ENCODE measurements around the gene UGT1A4.

DNA sequence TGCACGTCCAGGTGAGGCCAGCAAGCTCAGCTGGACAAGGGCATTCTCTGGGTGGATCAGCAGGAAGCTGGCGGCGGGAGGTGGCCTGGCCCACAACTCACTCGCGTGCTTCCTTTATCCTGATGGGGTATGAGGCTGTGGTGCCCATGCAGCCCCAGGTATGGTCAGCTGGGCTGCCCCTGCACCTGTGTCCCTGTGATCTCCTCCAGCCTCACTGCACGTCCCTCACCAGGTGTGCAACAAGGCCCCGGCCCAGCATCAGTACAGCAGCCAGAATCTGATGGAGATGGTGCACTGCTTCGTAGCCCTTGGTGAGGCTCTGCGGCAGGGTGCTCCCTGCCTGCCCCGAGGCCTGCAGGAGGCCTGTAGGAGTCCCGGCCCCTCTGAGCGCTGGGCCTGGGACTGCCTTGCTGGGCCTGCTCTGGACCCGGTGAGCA is 77.2 kb downstream of the UGT1A4 start:
- TF ChIP-seq, protein P1, sequence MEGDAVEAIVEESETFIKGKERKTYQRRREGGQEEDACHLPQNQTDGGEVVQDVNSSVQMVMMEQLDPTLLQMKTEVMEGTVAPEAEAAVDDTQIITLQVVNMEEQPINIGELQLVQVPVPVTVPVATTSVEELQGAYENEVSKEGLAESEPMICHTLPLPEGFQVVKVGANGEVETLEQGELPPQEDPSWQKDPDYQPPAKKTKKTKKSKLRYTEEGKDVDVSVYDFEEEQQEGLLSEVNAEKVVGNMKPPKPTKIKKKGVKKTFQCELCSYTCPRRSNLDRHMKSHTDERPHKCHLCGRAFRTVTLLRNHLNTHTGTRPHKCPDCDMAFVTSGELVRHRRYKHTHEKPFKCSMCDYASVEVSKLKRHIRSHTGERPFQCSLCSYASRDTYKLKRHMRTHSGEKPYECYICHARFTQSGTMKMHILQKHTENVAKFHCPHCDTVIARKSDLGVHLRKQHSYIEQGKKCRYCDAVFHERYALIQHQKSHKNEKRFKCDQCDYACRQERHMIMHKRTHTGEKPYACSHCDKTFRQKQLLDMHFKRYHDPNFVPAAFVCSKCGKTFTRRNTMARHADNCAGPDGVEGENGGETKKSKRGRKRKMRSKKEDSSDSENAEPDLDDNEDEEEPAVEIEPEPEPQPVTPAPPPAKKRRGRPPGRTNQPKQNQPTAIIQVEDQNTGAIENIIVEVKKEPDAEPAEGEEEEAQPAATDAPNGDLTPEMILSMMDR (conservative IDR thresholded peaks at IDR 0.05; ENCODE audit: low read length) = no peak
- TF ChIP-seq EZH2phosphoT487 (IDR thresholded peaks at IDR 0.05; ENCODE audit: borderline replicate concordance) = no peak

Measured in Loucy (cell line).